Activated naive CD4-positive, alpha-beta T cell treated with anti-CD3 and anti-CD28 coated beads, Interleukin-2, amount 50 U/mL, for 24 hours (primary cell): Measurements from ENCODE around the gene PIK3C2A.

Experiments used
- H3K27ac Mint-ChIP-seq: one replicate; pipeline ENCODE4 v1.8.0; 2021; ENCODE audit warnings: mild to moderate bottlenecking, mixed read lengths
- H3K27me3 Mint-ChIP-seq: one replicate; pipeline ENCODE4 v1.8.0; 2021; ENCODE audit warnings: mixed read lengths
- H3K36me3 Mint-ChIP-seq: one replicate; pipeline ENCODE4 v1.8.0; 2021; ENCODE audit warnings: mixed read lengths
- H3K4me1 Mint-ChIP-seq: one replicate; pipeline ENCODE4 v1.8.0; 2021; ENCODE audit warnings: mixed read lengths
- H3K4me3 Mint-ChIP-seq: one replicate; pipeline ENCODE4 v1.8.0; 2021; ENCODE audit warnings: mild to moderate bottlenecking, mixed read lengths
- H3K9me3 Mint-ChIP-seq: one replicate; pipeline ENCODE4 v1.8.0; 2021; ENCODE audit warnings: mixed read lengths

Gene PIK3C2A

GRCh38 chr11:17184882-17185587 is 22.8 kb downstream of the PIK3C2A start:
- H3K36me3 Mint-ChIP-seq = peaks cover 6% of the 10 kb centered on the region
- H3K27ac Mint-ChIP-seq = no peak overlapping the region
- peaks cover 29% of the 10 kb centered on the region for H3K4me1 Mint-ChIP-seq

GRCh38 chr11:17183836-17184235 is 23.9 kb downstream of the PIK3C2A start:
- H3K4me3 Mint-ChIP-seq = no peak overlapping the region
- H3K9me3 Mint-ChIP-seq = no peaks in the 10 kb centered on the region
- no peaks in the 10 kb centered on the region for H3K27me3 Mint-ChIP-seq
- H3K27ac Mint-ChIP-seq = no peak overlapping the region
- peaks cover 32% of the 10 kb centered on the region for H3K4me1 Mint-ChIP-seq
- peaks cover 6% of the 10 kb centered on the region for H3K36me3 Mint-ChIP-seq

More at GRCh38 chr11:17184882-17185587, 22.8 kb downstream of the PIK3C2A start:
- Mint-ChIP-seq H3K9me3 (no peaks in the 10 kb centered on the region), H3K4me3 (no peak overlapping the region), H3K27me3 (no peaks in the 10 kb centered on the region)

GRCh38 chr11:17179970-17180369 is 27.8 kb downstream of the PIK3C2A start:
- Mint-ChIP-seq H3K36me3 (no peaks in the 10 kb centered on the region), H3K27me3 (no peaks in the 10 kb centered on the region), H3K4me1 (peaks cover 12% of the 10 kb centered on the region), H3K4me3 (no peak overlapping the region), H3K27ac (no peak overlapping the region), H3K9me3 (no peaks in the 10 kb centered on the region)

- no peak overlapping the region for H3K27ac Mint-ChIP-seq
- H3K27me3 Mint-ChIP-seq = no peaks in the 10 kb centered on the region
- peaks cover 20% of the 10 kb centered on the region for H3K36me3 Mint-ChIP-seq
- no peaks in the 10 kb centered on the region for H3K9me3 Mint-ChIP-seq
- no peak overlapping the region for H3K4me3 Mint-ChIP-seq
- H3K4me1 Mint-ChIP-seq = peaks cover 34% of the 10 kb centered on the region
Observed at GRCh38 chr11:17173332-17173731, 34.5 kb downstream of the PIK3C2A start.

- Mint-ChIP-seq H3K4me3 (no peak overlapping the region), H3K27me3 (no peaks in the 10 kb centered on the region), H3K9me3 (no peaks in the 10 kb centered on the region), H3K4me1 (peaks cover 31% of the 10 kb centered on the region), H3K36me3 (peaks cover 28% of the 10 kb centered on the region), H3K27ac (no peak overlapping the region)
Observed at GRCh38 chr11:17171916-17172315, 35.9 kb downstream of the PIK3C2A start.

GRCh38 chr11:17171343-17171742 is 36.4 kb downstream of the PIK3C2A start:
- Mint-ChIP-seq H3K27ac (no peak overlapping the region), H3K27me3 (no peaks in the 10 kb centered on the region), H3K4me1 (peaks cover 31% of the 10 kb centered on the region), H3K4me3 (no peak overlapping the region), H3K36me3 (peaks cover 29% of the 10 kb centered on the region), H3K9me3 (no peaks in the 10 kb centered on the region)

- peaks cover 29% of the 10 kb centered on the region for H3K36me3 Mint-ChIP-seq
- no peaks in the 10 kb centered on the region for H3K9me3 Mint-ChIP-seq
- no peaks in the 10 kb centered on the region for H3K27me3 Mint-ChIP-seq
- H3K4me1 Mint-ChIP-seq = peaks cover 41% of the 10 kb centered on the region
- H3K4me3 Mint-ChIP-seq = no peak overlapping the region
- no peak overlapping the region for H3K27ac Mint-ChIP-seq
Observed at GRCh38 chr11:17169876-17170275, 37.9 kb downstream of the PIK3C2A start.

GRCh38 chr11:17165247-17165890 is 42.4 kb downstream of the PIK3C2A start:
- Mint-ChIP-seq H3K27ac (no peak overlapping the region), H3K4me1 (peaks cover 68% of the 10 kb centered on the region), H3K4me3 (no peak overlapping the region), H3K9me3 (no peaks in the 10 kb centered on the region), H3K36me3 (peaks cover 29% of the 10 kb centered on the region), H3K27me3 (no peaks in the 10 kb centered on the region)

GRCh38 chr11:17164361-17165246 is 43.2 kb downstream of the PIK3C2A start:
- Mint-ChIP-seq H3K27ac (no peak overlapping the region), H3K4me3 (no peak overlapping the region), H3K9me3 (no peaks in the 10 kb centered on the region), H3K27me3 (no peaks in the 10 kb centered on the region), H3K4me1 (peaks cover 69% of the 10 kb centered on the region), H3K36me3 (peaks cover 32% of the 10 kb centered on the region)

- H3K27ac Mint-ChIP-seq = no peak overlapping the region
- peaks cover 68% of the 10 kb centered on the region for H3K4me1 Mint-ChIP-seq
- no peaks in the 10 kb centered on the region for H3K27me3 Mint-ChIP-seq
- H3K9me3 Mint-ChIP-seq = no peaks in the 10 kb centered on the region
- no peak overlapping the region for H3K4me3 Mint-ChIP-seq
- H3K36me3 Mint-ChIP-seq = peaks cover 24% of the 10 kb centered on the region
Observed at GRCh38 chr11:17163736-17164135, 44.0 kb downstream of the PIK3C2A start.

GRCh38 chr11:17163291-17163690 is 44.5 kb downstream of the PIK3C2A start:
- Mint-ChIP-seq H3K9me3 (no peaks in the 10 kb centered on the region), H3K36me3 (peaks cover 22% of the 10 kb centered on the region), H3K4me3 (no peak overlapping the region), H3K4me1 (peaks cover 66% of the 10 kb centered on the region), H3K27me3 (no peaks in the 10 kb centered on the region), H3K27ac (no peak overlapping the region)

GRCh38 chr11:17162376-17162775 is 45.4 kb downstream of the PIK3C2A start:
- H3K4me3 Mint-ChIP-seq = no peak overlapping the region
- H3K27me3 Mint-ChIP-seq = no peaks in the 10 kb centered on the region
- H3K9me3 Mint-ChIP-seq = no peaks in the 10 kb centered on the region
- peaks cover 18% of the 10 kb centered on the region for H3K36me3 Mint-ChIP-seq
- peaks cover 62% of the 10 kb centered on the region for H3K4me1 Mint-ChIP-seq
- H3K27ac Mint-ChIP-seq = no peak overlapping the region

- Mint-ChIP-seq H3K36me3 (peaks cover 13% of the 10 kb centered on the region), H3K4me3 (no peak overlapping the region), H3K27me3 (no peaks in the 10 kb centered on the region), H3K27ac (no peak overlapping the region), H3K9me3 (no peaks in the 10 kb centered on the region), H3K4me1 (peaks cover 62% of the 10 kb centered on the region)
Observed at GRCh38 chr11:17161515-17161914, 46.3 kb downstream of the PIK3C2A start.

GRCh38 chr11:17159441-17159840 is 48.3 kb downstream of the PIK3C2A start:
- Mint-ChIP-seq H3K4me3 (no peak overlapping the region), H3K9me3 (no peaks in the 10 kb centered on the region), H3K36me3 (peaks cover 16% of the 10 kb centered on the region), H3K27me3 (no peaks in the 10 kb centered on the region), H3K4me1 (peaks cover 47% of the 10 kb centered on the region), H3K27ac (no peak overlapping the region)
